Measurements from ENCODE around the gene TECTB. TPM values are rescaled to one million over a fixed set of nuclear protein-coding genes. Genes with fewer than 3 reads are reported as not detected.

TECTB gene
- total RNA-seq (2022) (not detected in 2 replicates), Bru-seq, nascent RNA (not detected), BruChase-seq, experiment 1, labeled RNA remaining after a 6-hour chase (not detected), BruChase-seq, experiment 2, labeled RNA remaining after a 2-hour chase (not detected)
- long read RNA-seq = 0 reads

DNA sequence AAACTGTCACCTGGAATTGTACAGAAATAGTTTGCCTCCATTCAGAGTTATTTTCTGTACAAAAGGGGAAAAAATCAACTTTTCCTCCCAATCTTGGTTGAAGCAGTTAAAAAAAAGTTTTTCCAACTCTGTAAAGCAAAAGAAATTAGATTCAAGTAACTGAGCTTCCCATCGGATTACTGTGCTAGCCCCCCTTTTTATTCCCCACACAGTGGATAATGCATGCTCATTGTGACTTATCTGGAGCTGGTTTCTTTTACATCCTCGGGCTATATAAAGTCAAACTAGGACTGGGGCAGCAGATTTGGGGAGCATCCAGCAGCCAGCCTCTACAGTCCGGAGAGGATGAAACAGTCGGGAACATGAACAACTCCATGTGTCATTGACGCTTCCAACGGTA is at the start of gene TECTB:
TECTB (plus strand) TSS at position 301 of the 400 bp plus-strand sequence. CDS start 335 bp downstream, outside the sequence.
- ChIA-PET POLR2A (interaction anchor here (0.8 kb wide), 1 partner anchor 57 kb away, joined by 3 read pairs; no protein-coding TSS in a partner anchor), CTCF (no interaction called here)
- TF ChIP-seq, protein P1, sequence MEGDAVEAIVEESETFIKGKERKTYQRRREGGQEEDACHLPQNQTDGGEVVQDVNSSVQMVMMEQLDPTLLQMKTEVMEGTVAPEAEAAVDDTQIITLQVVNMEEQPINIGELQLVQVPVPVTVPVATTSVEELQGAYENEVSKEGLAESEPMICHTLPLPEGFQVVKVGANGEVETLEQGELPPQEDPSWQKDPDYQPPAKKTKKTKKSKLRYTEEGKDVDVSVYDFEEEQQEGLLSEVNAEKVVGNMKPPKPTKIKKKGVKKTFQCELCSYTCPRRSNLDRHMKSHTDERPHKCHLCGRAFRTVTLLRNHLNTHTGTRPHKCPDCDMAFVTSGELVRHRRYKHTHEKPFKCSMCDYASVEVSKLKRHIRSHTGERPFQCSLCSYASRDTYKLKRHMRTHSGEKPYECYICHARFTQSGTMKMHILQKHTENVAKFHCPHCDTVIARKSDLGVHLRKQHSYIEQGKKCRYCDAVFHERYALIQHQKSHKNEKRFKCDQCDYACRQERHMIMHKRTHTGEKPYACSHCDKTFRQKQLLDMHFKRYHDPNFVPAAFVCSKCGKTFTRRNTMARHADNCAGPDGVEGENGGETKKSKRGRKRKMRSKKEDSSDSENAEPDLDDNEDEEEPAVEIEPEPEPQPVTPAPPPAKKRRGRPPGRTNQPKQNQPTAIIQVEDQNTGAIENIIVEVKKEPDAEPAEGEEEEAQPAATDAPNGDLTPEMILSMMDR (IDR thresholded peaks at IDR 0.05; ENCODE audit: unreplicated experiment) = no peak
- DNase-seq (ENCODE audit: unreplicated experiment) = no peak
- peaks cover 6% of the 10 kb centered on the region for H3K4me1 Mint-ChIP-seq (ENCODE audit: insufficient read depth, unreplicated experiment)
- no TSS peak for BruUV-seq (replicated peaks)
- H3K36me3 Mint-ChIP-seq (ENCODE audit: insufficient read depth, unreplicated experiment) = no peaks in the 10 kb centered on the region
- H3K9me3 Mint-ChIP-seq (ENCODE audit: unreplicated experiment) = no peaks in the 10 kb centered on the region
- no peak within 1 kb of the TSS for H3K27ac Mint-ChIP-seq (ENCODE audit: low read depth, unreplicated experiment)
- H3K27me3 Mint-ChIP-seq (ENCODE audit: insufficient read depth, unreplicated experiment) = no peaks in the 10 kb centered on the region
- intact Hi-C loops (cut with micrococcal nuclease) = loop anchor here (5.0 kb wide), 1 partner anchor 61 kb away; no protein-coding TSS in a partner anchor
- H3K4me3 Mint-ChIP-seq (ENCODE audit: unreplicated experiment) = no peak within 1 kb of the TSS

DNA sequence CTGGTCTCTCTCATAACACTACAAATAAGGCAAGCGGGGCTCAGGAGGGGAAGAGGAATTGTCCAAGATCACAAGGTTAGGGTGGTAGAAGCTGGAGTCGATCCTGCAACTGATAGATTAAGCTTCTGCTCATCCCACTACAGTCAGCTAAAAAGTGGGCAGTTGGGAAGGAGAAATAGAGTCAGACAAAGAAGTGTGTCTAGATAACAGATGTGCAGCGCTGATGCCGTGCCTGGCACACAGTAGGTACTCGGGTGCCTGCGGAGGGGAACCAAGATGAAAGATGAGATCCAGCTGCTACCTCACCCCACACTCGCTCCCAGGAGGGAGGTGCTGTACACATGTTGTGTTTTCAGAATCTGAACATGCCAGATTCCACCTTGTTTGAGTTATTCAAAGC is 48.1 kb upstream of the TECTB start:
- intact Hi-C loops (cut with micrococcal nuclease) = no loop called here
- peaks cover 42% of the 10 kb centered on the region for H3K4me1 Mint-ChIP-seq (ENCODE audit: insufficient read depth, unreplicated experiment)
- BruUV-seq (replicated peaks) = no TSS peak
- ChIA-PET CTCF (interaction anchor here (0.6 to 3.0 kb wide), 4 partner anchors 10 to 73 kb away, joined by 3 to 8 read pairs (median 6); no protein-coding TSS in a partner anchor), POLR2A (interaction anchor here (2.1 kb wide), 1 partner anchor 11 kb away, joined by 8 read pairs; no protein-coding TSS in a partner anchor)
- peak overlapping the region; percentile 81 for H3K27ac Mint-ChIP-seq (ENCODE audit: low read depth, unreplicated experiment)
- no peaks in the 10 kb centered on the region for H3K27me3 Mint-ChIP-seq (ENCODE audit: insufficient read depth, unreplicated experiment)
- H3K36me3 Mint-ChIP-seq (ENCODE audit: insufficient read depth, unreplicated experiment) = no peaks in the 10 kb centered on the region
- H3K4me3 Mint-ChIP-seq (ENCODE audit: unreplicated experiment) = no peak overlapping the region
- DNase-seq (ENCODE audit: unreplicated experiment) = no peak
- no peaks in the 10 kb centered on the region for H3K9me3 Mint-ChIP-seq (ENCODE audit: unreplicated experiment)
- TF ChIP-seq, protein P1 (IDR thresholded peaks at IDR 0.05; ENCODE audit: unreplicated experiment) = no peak

DNA sequence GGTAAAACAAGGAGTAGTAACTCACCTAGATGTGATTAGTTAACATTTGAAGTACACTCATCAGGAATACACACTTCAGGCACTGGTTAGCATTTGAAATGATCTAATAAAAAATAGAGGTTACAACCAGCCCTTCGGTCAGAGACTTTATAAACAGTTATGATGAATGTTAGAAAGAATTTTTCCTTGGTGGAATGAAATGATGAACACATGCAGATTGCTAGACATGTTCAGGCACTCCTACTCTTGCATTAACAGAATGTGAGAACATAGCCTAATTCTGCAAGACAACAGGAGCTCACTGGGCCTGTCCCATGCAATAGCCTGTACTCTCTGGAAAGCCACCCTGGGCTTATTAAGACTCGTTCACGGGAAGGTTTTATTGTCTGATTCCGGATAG is 47.3 kb upstream of the TECTB start:
- Mint-ChIP-seq H3K27me3 (ENCODE audit: insufficient read depth, unreplicated experiment) (no peaks in the 10 kb centered on the region), H3K9me3 (ENCODE audit: unreplicated experiment) (no peaks in the 10 kb centered on the region), H3K4me3 (ENCODE audit: unreplicated experiment) (no peak overlapping the region), H3K4me1 (ENCODE audit: insufficient read depth, unreplicated experiment) (peaks cover 37% of the 10 kb centered on the region), H3K27ac (ENCODE audit: low read depth, unreplicated experiment) (peak overlapping the region; percentile 81), H3K36me3 (ENCODE audit: insufficient read depth, unreplicated experiment) (no peaks in the 10 kb centered on the region)
- TF ChIP-seq, protein P1 (IDR thresholded peaks at IDR 0.05; ENCODE audit: unreplicated experiment) = no peak
- ChIA-PET CTCF (interaction anchor here (0.5 to 3.0 kb wide), 7 partner anchors 10 to 237 kb away, joined by 3 to 8 read pairs (median 5); no protein-coding TSS in a partner anchor), POLR2A (interaction anchor here (0.6 to 2.1 kb wide), 8 partner anchors 8 to 797 kb away, joined by 3 to 11 read pairs (median 4); partner anchors contain the start of gene GPAM)
- intact Hi-C loops (cut with micrococcal nuclease) = no loop called here
- no TSS peak for BruUV-seq (replicated peaks)
- DNase-seq (ENCODE audit: unreplicated experiment) = no peak

DNA sequence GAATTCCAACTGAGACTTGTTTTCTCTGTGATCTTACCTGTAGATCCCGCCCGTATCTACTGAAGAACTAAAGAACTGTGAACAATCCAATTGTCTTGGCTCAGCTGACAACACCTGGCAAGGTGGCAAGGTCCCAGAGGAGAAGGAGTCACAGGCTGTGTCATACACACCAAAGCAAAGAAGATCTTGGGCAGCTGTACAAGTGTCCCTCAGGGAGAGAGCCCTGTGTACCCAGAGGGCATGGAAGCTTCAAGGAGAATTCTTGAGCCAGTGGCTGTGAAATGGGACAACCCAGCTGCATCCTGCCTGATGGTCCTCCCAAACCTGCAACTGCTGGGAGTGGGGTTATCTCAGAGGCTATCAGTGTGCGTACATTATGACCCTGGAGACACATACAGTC is 46.7 kb upstream of the TECTB start:
- Mint-ChIP-seq H3K4me3 (ENCODE audit: unreplicated experiment) (no peak overlapping the region), H3K27ac (ENCODE audit: low read depth, unreplicated experiment) (peak overlapping the region; percentile 81), H3K27me3 (ENCODE audit: insufficient read depth, unreplicated experiment) (no peaks in the 10 kb centered on the region), H3K9me3 (ENCODE audit: unreplicated experiment) (no peaks in the 10 kb centered on the region), H3K36me3 (ENCODE audit: insufficient read depth, unreplicated experiment) (no peaks in the 10 kb centered on the region), H3K4me1 (ENCODE audit: insufficient read depth, unreplicated experiment) (peaks cover 31% of the 10 kb centered on the region)
- no TSS peak for BruUV-seq (replicated peaks)
- ChIA-PET CTCF (interaction anchor here (0.5 to 3.0 kb wide), 6 partner anchors 10 to 237 kb away, joined by 3 to 8 read pairs (median 4); no protein-coding TSS in a partner anchor), POLR2A (interaction anchor here (0.6 to 2.1 kb wide), 9 partner anchors 9 to 797 kb away, joined by 3 to 11 read pairs (median 3); partner anchors contain the start of gene GPAM)
- intact Hi-C loops (cut with micrococcal nuclease) = no loop called here
- TF ChIP-seq, protein P1 (IDR thresholded peaks at IDR 0.05; ENCODE audit: unreplicated experiment) = no peak
- DNase-seq (ENCODE audit: unreplicated experiment) = no peak
